ACHN (cell line): ENCODE results near the gene NEU1.
"Not testable (repeated sequence)": the region's sequence is repeated elsewhere in the genome, so short reads cannot be mapped to it uniquely, and the experiment has no call there.

Source experiments
- DNase-seq: peaks from one replicate; pipeline ENCODE4 v3.0.0-alpha.2; 2015
- in situ Hi-C: cut with HindIII; loops from 2 replicates; pipeline ENCODE4 v1.10.0; 2017; ENCODE audit warnings: low sequenced_read_pairs, low pct_ligation_motif_present, low pct_unique_long_range_greater_than_20kb

NEU1 gene

DNA sequence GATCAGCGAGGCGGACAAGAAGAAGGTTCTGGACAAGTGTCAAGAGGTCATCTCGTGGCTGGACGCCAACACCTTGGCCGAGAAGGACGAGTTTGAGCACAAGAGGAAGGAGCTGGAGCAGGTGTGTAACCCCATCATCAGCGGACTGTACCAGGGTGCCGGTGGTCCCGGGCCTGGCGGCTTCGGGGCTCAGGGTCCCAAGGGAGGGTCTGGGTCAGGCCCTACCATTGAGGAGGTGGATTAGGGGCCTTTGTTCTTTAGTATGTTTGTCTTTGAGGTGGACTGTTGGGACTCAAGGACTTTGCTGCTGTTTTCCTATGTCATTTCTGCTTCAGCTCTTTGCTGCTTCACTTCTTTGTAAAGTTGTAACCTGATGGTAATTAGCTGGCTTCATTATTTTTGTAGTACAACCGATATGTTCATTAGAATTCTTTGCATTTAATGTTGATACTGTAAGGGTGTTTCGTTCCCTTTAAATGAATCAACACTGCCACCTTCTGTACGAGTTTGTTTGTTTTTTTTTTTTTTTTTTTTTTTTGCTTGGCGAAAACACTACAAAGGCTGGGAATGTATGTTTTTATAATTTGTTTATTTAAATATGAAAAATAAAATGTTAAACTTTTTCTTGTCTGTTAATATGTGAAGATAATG is 32.9 kb downstream of the NEU1 start:
- peak; percentile 52 for DNase-seq
- in situ Hi-C loops = no loop called here

GRCh38 chr6:31827286-31828079 is 35.1 kb downstream of the NEU1 start, which contains the start of gene HSPA1B:
Gene HSPA1B, plus strand, starts transcription at chr6:31827738. Its CDS starts 213 bp downstream, at chr6:31827951.
- DNase-seq = no peak
- in situ Hi-C loops = no loop called here

GRCh38 chr6:31826793-31827285 is 35.8 kb downstream of the NEU1 start:
- in situ Hi-C loops = no loop called here
- DNase-seq = no peak

- in situ Hi-C loops = no loop called here
- no peak for DNase-seq
Measured at GRCh38 chr6:31825553-31825952, 37.1 kb downstream of the NEU1 start.

- DNase-seq, in situ Hi-C loops: not testable (repeated sequence)
Measured at GRCh38 chr6:31823592-31824196, 38.9 kb downstream of the NEU1 start.

GRCh38 chr6:31822036-31822821 is 40.4 kb downstream of the NEU1 start:
- in situ Hi-C loops = no loop called here
- no peak for DNase-seq

DNA sequence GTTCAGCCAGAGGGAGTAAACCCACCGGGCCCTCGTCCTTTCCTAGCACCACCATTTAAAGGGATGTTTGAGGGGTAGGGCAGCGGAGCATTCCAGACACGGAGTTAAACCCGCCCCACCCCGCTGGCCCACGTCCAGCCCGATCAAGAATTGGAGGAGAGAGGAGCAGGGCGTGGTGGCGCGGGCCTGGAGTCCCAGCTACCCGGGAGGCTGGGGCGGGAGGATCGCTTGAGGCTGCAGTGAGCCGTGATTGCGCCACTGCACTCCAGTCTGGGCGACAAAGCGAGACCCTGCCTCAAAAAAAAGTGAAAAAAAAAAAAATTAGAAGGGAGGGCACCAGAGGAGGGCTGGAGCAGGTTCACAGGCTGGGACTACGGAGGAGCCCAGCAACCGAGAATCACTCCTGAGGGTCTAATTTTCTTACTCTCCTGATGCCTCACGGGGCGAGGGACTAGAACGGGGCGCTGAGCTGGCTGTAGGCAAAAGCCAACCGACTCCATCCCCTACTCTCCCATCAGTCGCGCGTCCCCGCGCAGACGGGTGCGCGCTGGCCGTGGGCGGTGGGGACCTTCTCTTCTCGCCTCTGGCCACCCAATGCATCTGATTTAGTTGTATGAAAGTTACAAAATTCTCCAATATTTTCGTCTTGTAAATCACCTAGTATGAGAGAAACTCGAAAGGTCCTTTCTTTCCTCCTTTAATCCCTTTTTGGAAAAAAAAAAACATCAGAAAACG is 41.2 kb downstream of the NEU1 start:
- DNase-seq = no peak
- in situ Hi-C loops = no loop called here

DNA sequence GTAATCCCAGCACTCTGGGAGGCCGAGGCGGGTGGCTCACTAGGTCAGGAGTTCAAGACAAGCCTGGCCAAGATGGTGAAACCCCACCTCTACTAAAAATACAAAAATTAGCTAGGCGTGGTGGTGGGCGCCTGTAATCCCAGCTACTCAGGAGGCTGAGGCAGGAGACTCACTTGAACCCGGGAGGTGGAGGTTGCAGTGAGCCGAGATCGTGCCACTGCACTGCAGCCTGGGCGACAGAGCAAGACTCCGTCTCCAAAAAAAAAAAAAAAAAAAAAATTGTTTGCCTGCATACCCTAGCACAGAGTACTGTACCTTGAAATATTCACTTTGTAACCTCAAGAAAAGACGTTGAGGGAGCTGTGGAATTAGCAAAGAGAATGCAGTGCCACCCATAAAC is 42.2 kb downstream of the NEU1 start:
- DNase-seq, in situ Hi-C loops: not testable (repeated sequence)

GRCh38 chr6:31819871-31820299 is 42.7 kb downstream of the NEU1 start:
- in situ Hi-C loops = no loop called here
- DNase-seq = no peak

DNA sequence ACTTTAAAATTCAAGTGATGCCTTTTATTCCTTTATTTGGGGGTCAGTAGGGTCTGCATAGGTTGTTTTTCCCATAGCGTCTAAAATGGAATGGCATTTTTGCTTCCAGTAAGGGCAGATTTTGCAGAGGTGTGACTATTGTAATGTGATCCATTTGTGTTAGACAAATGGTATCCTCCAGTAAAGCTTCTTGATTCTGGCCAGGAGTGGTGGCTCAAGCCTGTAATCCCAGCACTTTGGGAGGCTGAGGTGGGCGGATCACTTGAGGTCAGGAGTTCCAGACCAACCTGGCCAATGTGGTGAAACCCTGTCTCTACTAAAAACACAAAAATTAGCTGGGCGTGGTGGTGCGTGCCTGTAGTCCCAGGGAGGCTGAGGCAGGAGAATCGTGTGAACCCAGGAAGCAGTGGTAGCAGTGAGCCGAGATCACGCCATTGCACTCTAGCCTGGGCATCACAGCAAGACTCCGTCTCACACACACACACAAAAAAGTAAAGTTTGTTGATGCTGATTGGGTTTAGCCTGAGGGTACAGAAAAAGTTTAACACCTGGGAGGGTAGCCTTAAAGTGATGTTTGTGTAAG is 44.6 kb downstream of the NEU1 start:
- in situ Hi-C loops, DNase-seq: not testable (repeated sequence)

DNA sequence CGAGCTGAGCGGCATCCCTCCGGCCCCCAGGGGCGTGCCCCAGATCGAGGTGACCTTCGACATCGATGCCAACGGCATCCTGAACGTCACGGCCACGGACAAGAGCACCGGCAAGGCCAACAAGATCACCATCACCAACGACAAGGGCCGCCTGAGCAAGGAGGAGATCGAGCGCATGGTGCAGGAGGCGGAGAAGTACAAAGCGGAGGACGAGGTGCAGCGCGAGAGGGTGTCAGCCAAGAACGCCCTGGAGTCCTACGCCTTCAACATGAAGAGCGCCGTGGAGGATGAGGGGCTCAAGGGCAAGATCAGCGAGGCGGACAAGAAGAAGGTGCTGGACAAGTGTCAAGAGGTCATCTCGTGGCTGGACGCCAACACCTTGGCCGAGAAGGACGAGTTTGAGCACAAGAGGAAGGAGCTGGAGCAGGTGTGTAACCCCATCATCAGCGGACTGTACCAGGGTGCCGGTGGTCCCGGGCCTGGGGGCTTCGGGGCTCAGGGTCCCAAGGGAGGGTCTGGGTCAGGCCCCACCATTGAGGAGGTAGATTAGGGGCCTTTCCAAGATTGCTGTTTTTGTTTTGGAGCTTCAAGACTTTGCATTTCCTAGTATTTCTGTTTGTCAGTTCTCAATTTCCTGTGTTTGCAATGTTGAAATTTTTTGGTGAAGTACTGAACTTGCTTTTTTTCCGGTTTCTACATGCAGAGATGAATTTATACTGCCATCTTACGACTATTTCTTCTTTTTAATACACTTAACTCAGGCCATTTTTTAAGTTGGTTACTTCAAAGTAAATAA is 45.3 kb downstream of the NEU1 start:
- not testable (repeated sequence) for DNase-seq

GRCh38 chr6:31815025-31815838 is 47.4 kb downstream of the NEU1 start, which contains the start of the genes HSPA1A and HSPA1L:
Gene HSPA1A, plus strand, starts transcription at chr6:31815543. Its CDS starts 214 bp downstream, at chr6:31815757.
Gene HSPA1L, minus strand, starts transcription at chr6:31815283. Its CDS starts 3,311 bp downstream, at chr6:31811972.
- DNase-seq = peak; percentile 95
- in situ Hi-C loops = no loop called here

More for the DNA sequence above, 45.3 kb downstream of the NEU1 start:
- in situ Hi-C loops = not testable (repeated sequence)

GRCh38 chr6:31814677-31815024 is 48.0 kb downstream of the NEU1 start:
- in situ Hi-C loops = no loop called here
- peak; percentile 95 for DNase-seq

- in situ Hi-C loops = no loop called here
- DNase-seq = no peak
Measured at GRCh38 chr6:31813465-31813849, 49.2 kb downstream of the NEU1 start.

GRCh38 chr6:31811645-31812044 is 51.0 kb downstream of the NEU1 start:
- in situ Hi-C loops = no loop called here
- no peak for DNase-seq

GRCh38 chr6:31808599-31808998 is 54.0 kb downstream of the NEU1 start:
- in situ Hi-C loops, DNase-seq: not testable (repeated sequence)
